ENCODE measurements around the gene GRM1. TPM values are rescaled to one million over a fixed set of nuclear protein-coding genes. Genes with fewer than 3 reads are reported as not detected.

Gene GRM1
- total RNA-seq, 6 experiments from 2014 or later = not detected

- H3K4me1 Mint-ChIP-seq (ENCODE audit: low read depth) = no peaks in the 10 kb centered on the region
- no peaks in the 10 kb centered on the region for H3K27me3 Mint-ChIP-seq (ENCODE audit: insufficient read depth)
Measured at GRCh38 chr6:146316175-146316495, 287.3 kb downstream of the GRM1 start.

DNA sequence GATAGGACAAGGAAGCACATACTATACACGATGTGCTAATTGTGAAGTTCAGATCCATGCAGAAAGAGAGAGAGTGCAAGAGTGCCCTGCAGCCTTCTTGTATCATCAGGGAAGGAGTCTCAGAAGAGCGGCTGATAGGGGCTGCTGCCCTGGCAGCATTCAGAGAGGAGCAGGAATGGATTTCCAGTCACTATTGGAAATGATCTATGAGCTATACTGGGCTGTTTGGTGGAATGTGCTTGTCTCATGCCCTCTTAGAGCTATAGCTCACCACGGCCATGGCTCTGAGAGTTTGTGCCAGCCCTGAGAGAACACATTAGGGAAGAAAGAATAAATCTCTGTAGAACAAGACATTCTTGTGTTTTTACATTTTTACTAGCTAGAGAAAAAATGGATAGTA lies 302.2 kb downstream of the GRM1 start:
- no peak overlapping the region for H3K27ac Mint-ChIP-seq

More at GRCh38 chr6:146316175-146316495, 287.3 kb downstream of the GRM1 start:
- H3K9me3 Mint-ChIP-seq = peaks cover 9% of the 10 kb centered on the region
- no peak overlapping the region for H3K27ac Mint-ChIP-seq
- TF ChIP-seq, protein P1, sequence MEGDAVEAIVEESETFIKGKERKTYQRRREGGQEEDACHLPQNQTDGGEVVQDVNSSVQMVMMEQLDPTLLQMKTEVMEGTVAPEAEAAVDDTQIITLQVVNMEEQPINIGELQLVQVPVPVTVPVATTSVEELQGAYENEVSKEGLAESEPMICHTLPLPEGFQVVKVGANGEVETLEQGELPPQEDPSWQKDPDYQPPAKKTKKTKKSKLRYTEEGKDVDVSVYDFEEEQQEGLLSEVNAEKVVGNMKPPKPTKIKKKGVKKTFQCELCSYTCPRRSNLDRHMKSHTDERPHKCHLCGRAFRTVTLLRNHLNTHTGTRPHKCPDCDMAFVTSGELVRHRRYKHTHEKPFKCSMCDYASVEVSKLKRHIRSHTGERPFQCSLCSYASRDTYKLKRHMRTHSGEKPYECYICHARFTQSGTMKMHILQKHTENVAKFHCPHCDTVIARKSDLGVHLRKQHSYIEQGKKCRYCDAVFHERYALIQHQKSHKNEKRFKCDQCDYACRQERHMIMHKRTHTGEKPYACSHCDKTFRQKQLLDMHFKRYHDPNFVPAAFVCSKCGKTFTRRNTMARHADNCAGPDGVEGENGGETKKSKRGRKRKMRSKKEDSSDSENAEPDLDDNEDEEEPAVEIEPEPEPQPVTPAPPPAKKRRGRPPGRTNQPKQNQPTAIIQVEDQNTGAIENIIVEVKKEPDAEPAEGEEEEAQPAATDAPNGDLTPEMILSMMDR (IDR thresholded peaks at IDR 0.05) = no peak
- H3K36me3 Mint-ChIP-seq (ENCODE audit: low read depth) = no peaks in the 10 kb centered on the region
- H3K4me3 Mint-ChIP-seq = no peak overlapping the region
- DNase-seq = no peak

DNA sequence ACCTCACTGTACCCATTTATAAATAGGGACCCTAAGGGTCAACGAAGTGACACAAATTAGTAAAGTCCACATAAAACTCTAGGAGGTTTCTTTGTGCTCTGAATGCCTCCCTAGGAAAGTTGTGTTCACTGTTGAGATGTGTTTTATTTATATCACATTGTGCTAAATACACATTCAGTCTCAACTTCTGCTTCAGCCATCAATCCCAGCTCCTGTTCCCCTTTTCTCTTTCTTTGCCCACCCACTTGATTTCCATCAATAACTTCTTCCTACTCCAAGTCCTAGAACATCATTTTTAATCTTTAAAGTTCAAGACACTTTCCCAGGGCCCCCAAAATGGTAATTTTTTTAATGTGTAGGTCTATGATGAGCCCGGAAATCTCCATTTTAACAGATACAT lies 306.5 kb downstream of the GRM1 start:
- Mint-ChIP-seq H3K4me1 (ENCODE audit: low read depth) (no peaks in the 10 kb centered on the region), H3K27ac (no peak overlapping the region), H3K27me3 (ENCODE audit: insufficient read depth) (peaks cover 1% of the 10 kb centered on the region; the same call in 1 of the 2 replicates), H3K36me3 (ENCODE audit: low read depth) (no peaks in the 10 kb centered on the region; the same call in 1 of the 2 replicates), H3K9me3 (peaks cover 18% of the 10 kb centered on the region), H3K4me3 (no peak overlapping the region)
- TF ChIP-seq, protein P1 (IDR thresholded peaks at IDR 0.05) = no peak
- DNase-seq = no peak

More for the DNA sequence above, 302.2 kb downstream of the GRM1 start:
- TF ChIP-seq, protein P1 (IDR thresholded peaks at IDR 0.05) = no peak
- Mint-ChIP-seq H3K9me3 (peaks cover 14% of the 10 kb centered on the region), H3K36me3 (ENCODE audit: low read depth) (no peaks in the 10 kb centered on the region; the same call in 1 of the 2 replicates), H3K4me1 (ENCODE audit: low read depth) (no peaks in the 10 kb centered on the region), H3K27me3 (ENCODE audit: insufficient read depth) (peaks cover 1% of the 10 kb centered on the region; the same call in 1 of the 2 replicates), H3K4me3 (no peak overlapping the region)
- no peak for DNase-seq

DNA sequence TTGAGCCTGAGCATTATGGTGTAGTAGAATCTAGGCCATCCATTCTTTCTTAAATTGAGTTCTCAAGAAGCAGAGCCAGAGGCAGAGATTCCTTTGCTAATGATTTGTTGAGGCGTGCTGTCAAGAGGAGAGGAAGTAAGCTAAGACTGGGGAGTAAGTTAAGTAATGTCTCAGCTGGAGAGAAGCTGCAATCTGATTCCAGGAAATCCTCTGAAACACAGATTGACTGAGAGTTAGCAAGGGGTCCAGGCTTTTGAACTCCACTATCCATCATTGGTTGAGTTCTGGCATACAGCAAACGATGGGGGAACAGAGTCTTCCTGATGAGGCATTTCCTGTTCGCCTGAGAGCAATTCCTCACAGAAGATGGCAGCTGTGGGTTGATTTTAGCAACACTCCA lies 307.3 kb downstream of the GRM1 start:
- H3K36me3 Mint-ChIP-seq (ENCODE audit: low read depth) = no peaks in the 10 kb centered on the region; the same call in 1 of the 2 replicates
- H3K9me3 Mint-ChIP-seq = peaks cover 18% of the 10 kb centered on the region
- H3K27me3 Mint-ChIP-seq (ENCODE audit: insufficient read depth) = no peaks in the 10 kb centered on the region; the same call in 1 of the 2 replicates
- DNase-seq = no peak
- no peak overlapping the region for H3K27ac Mint-ChIP-seq
- no peaks in the 10 kb centered on the region for H3K4me1 Mint-ChIP-seq (ENCODE audit: low read depth)
- no peak overlapping the region for H3K4me3 Mint-ChIP-seq
- TF ChIP-seq, protein P1 (IDR thresholded peaks at IDR 0.05) = no peak

DNA sequence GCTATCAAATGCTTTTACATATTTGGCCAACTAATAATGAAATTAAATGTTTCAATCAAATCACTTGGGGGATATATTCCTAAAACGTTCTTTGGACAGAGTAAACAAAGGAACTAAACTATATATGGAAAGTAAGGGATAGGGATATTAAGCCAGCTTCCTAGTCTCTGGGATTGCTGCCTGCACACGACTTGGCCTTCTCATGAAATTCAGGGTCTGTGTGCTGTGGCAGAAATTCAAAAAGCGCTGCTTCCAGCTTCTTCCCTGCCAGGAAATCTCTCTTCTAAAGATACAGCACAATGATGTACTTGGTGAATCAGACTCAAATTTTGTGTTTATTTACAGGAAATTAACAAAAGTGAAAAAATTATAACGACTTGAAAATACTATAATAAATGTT lies 308.5 kb downstream of the GRM1 start:
- H3K27ac Mint-ChIP-seq = no peak overlapping the region
- H3K9me3 Mint-ChIP-seq = peaks cover 18% of the 10 kb centered on the region
- TF ChIP-seq, protein P1 (IDR thresholded peaks at IDR 0.05) = no peak
- DNase-seq = no peak
- H3K4me1 Mint-ChIP-seq (ENCODE audit: low read depth) = no peaks in the 10 kb centered on the region
- no peaks in the 10 kb centered on the region; the same call in 1 of the 2 replicates for H3K36me3 Mint-ChIP-seq (ENCODE audit: low read depth)
- H3K4me3 Mint-ChIP-seq = no peak overlapping the region
- H3K27me3 Mint-ChIP-seq (ENCODE audit: insufficient read depth) = no peaks in the 10 kb centered on the region; the same call in 1 of the 2 replicates

DNA sequence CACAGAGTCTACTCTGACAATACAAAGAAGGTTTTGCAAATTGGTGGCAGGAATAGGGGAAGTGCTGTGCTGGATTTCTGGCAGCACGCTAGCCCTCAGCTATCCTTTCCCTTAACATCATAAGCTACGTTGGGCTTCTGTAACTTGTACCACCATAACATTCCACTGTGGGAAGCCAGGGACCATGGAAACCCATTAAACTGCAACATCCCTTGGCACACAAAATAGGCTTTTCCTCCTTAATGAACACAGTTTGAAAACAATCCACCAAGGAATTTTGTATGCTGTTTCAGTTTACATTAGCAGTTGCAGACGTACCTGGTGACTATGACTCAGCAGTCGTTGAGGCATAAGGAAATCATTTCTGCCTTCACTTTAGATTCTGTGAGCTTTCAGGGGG lies 310.9 kb downstream of the GRM1 start:
- Mint-ChIP-seq H3K27me3 (ENCODE audit: insufficient read depth) (no peaks in the 10 kb centered on the region; the same call in 1 of the 2 replicates), H3K4me1 (ENCODE audit: low read depth) (no peaks in the 10 kb centered on the region), H3K9me3 (peaks cover 18% of the 10 kb centered on the region), H3K36me3 (ENCODE audit: low read depth) (no peaks in the 10 kb centered on the region; the same call in 1 of the 2 replicates), H3K27ac (no peak overlapping the region), H3K4me3 (no peak overlapping the region)
- TF ChIP-seq, protein P1 (IDR thresholded peaks at IDR 0.05) = no peak
- DNase-seq = no peak

All from HFFc6 (cell line).